Peyer's patch (tissue), 4 donors: ENCODE data around the gene PLEKHG4.

ENCODE experiments used
- CTCF ChIP-seq, 6 experiments: fragments of 450-650 bp in 4 of 6; fragments of 200-600 bp in 2 of 6; sonication (generic) in 1 of 6; IDR thresholded peaks; one replicate each; pipeline ENCODE4 v1.5.1; 2017 to 2019; ENCODE audit warnings: antibody characterized with exemption in 6 of 6, mild to moderate bottlenecking in 3 of 6, moderate library complexity in 1 of 6
- POLR2A ChIP-seq, 2 donors: fragments of 450-650 bp; IDR thresholded peaks; one replicate each; pipeline ENCODE4 v1.5.1; 2017; ENCODE audit warnings: antibody characterized with exemption in 2 of 2, mild to moderate bottlenecking in 2 of 2, moderate library complexity in 2 of 2

DNA sequence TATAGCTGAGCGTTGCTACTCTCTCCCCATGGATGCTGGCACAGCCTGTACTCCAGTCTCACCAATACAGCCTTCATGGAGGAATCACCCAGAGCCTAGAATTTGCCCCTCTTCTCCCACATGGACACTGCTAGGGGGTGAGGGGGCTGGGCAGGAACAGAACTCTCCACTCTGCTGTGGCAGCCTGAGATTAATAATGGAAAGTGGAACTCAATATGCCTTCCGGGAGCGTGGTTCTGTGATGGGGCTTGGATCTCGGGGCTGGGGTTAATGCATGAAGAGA, 29.3 kb upstream of the PLEKHG4 start:
- TF ChIP-seq CTCF (IDR thresholded peaks at IDR 0.05): no peak
- TF ChIP-seq POLR2A (IDR thresholded peaks at IDR 0.05): no peak
